HG02870 (cell line): ENCODE results near the gene CCNYL1.

Source experiments
- ATAC-seq: cut with Tn5 transposase; IDR thresholded peaks from one replicate; pipeline ENCODE4 v1.9.1; 2021; ENCODE audit warnings: mild to moderate bottlenecking, moderate library complexity; ENCODE audit not compliant: unreplicated experiment

CCNYL1 gene

DNA sequence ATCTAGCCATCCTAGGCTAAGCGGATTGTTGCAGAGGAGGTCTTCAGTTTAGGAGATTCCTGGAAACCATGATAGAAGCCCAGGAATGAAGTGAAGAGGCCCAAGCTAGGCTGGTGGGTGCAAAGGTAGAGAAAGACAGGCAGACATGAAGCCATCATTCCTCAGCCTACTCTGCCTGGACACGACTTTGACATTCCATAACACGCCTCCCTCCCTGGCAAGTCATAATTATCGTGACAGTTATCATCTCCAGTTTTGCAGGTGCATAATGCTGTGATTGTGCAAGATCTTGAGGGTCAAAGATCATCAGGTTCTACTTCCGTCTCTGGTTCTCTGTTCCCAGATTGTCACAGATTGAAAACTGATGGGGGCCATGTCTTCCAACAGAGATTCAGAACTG is 73.5 kb downstream of the CCNYL1 start:
- ATAC-seq = no peak

DNA sequence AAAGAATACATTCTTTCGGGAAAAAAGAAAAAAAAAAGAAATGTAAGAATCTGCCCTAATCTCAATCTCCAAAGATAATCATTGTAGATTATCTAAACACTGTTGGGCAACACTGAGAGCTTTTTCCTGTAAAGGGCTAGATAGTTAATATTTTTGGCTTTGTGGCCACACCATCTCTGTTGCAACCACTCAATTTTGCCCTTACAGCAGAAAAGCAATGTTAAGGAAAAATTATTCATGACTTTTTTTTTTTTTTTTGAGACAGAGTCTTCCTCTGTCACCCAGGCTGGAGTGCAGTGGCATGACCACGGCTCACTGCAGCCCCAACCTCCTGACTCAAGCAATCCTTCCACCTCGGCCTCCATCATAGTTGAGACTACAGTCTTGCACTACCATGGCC is 75.6 kb downstream of the CCNYL1 start:
- no peak for ATAC-seq

- no peak for ATAC-seq
Measured at GRCh38 chr2:207787800-207788199, 76.4 kb downstream of the CCNYL1 start.

DNA sequence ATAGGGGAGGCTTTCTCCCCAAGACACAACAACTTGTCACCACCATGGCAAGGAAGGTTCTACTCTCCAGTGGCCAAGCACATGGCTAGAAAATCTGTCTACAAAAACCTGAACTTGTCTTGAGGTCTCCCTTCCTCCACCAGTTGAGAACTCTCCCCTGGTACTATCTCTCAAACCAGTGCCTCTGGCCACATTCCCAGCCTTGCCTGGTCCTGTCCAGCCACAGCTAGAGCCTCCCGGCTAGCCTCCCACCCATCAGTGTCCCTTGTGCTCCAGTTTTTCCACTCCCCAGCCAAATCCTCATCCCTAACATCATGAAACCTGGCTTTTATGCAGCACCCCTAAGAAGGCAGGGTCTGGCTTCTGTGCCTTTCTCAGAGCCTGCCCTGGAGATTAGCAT is 79.5 kb downstream of the CCNYL1 start:
- no peak for ATAC-seq

DNA sequence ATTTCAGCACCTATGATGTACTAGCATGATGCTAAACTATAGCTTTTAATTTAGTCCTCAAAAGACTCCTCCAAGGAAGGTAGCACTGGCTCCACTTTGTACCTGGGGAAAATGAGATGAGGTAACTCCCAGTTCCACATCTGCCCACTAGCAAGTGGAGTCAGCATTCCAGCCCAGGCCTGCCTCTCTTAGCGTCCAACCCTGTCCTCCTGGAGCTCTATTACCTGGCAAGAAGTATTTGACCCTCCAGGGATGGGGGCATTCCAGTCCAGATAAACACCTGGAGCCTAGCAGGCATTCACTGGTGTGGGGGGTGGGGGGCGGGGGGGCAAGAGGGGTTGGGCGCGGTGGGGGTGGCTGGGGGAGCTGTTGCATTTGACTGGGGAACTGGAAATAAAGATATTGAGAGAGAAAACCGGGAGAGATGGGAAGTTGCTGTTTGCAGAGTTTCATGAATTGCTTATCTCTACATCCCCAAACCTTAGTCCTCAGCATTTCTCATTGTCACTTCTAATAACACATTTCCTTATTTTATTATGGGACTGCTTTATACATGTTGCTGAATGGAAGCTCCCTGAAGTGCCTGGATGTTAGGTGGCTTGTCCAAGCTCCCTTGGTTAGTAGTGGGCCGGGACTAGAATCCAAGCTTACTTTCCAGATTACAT is 80.3 kb downstream of the CCNYL1 start:
- ATAC-seq = no peak

- ATAC-seq = peak; percentile 62
Measured at GRCh38 chr2:207792244-207792785, 80.9 kb downstream of the CCNYL1 start.

DNA sequence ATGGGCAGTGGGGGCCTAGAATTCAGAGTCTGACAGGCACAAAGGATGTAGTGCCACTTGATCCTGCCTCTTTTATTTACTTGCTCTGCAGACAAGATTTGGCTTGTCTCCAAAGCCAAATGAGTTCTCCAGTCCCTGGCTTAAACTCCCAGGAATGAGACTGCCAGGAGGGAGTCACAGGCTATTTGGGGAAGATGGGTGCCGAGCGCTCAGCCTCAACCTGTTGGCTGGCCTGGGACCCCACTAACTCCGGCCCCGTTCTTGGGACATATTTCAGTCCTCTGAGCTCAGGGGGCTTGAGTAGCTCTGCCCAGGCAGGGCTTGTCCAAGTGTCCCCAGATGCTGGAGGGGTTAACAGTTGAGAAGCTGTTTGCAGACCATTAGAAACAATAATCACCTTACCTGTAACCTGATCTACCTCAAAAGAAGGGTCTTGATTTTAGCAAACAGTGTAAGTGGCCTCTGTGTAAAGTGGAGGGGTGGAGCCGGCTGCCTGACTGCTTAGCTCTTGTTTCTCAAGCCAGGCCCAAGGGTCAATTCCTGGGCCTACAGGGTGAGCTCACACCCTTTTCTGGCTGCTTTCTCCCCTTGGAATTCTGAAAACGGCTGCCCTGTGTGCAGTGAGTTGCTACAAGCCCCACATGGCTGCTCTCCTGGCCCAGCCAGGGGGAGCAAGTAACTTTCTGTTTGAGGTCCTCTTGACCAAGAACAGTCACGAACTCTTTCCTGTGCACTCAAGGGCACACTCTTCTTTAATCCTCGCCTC is 85.3 kb downstream of the CCNYL1 start:
- no peak for ATAC-seq

- ATAC-seq = no peak
Measured at GRCh38 chr2:207801259-207801658, 89.8 kb downstream of the CCNYL1 start.

DNA sequence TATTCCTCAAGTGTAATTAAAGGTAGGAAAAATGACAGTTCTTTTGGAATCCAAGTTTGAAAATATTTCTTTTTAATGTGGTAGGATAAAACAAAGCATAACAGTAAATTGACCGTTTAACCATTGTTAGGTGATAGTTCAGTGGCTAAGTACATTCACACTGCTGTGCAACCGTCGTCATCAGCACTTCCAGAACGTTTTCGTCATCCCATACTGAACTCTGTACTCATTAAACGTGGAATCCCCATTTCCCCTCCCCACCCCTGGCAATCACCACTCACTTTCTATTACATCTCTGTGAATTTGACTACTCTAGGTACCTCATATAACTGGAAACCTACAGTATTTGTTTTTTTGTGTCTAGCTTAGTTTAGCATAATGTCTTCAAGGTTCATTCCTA is 91.2 kb downstream of the CCNYL1 start:
- no peak for ATAC-seq
